ENCODE measurements around the gene C16orf74. TPM values are rescaled to one million over a fixed set of nuclear protein-coding genes. Genes with fewer than 3 reads are reported as not detected.

Gene C16orf74
- total RNA-seq, 3 donors from 2014 or later: 0.73 to 1.3 (median 1.0) TPM

- peak in 1 of 3 donors; percentile 8 for DNase-seq
- ATAC-seq: no peak
- no peak for TF ChIP-seq CTCF (IDR thresholded peaks at IDR 0.05)
- H3K36me3 ChIP-seq (ENCODE audit: low read depth): no peaks in the 10 kb centered on the region
- intact Hi-C loops (cut with DNase I, micrococcal nuclease): no loop called here
- no peaks in the 10 kb centered on the region for H3K9me3 ChIP-seq
- H3K4me3 ChIP-seq: peak overlapping the region; percentile 98
- peaks cover 23% of the 10 kb centered on the region for H3K4me1 ChIP-seq (ENCODE audit: low read depth)
Observed at GRCh38 chr16:85798283-85798776, 47.4 kb upstream of the C16orf74 start.

GRCh38 chr16:85796599-85796998 lies 45.7 kb upstream of the C16orf74 start:
- Histone ChIP-seq H3K36me3 (ENCODE audit: low read depth) (no peaks in the 10 kb centered on the region), H3K4me3 (no peak overlapping the region), H3K9me3 (no peaks in the 10 kb centered on the region), H3K4me1 (ENCODE audit: low read depth) (peaks cover 23% of the 10 kb centered on the region)
- intact Hi-C loops (cut with DNase I, micrococcal nuclease): no loop called here
- DNase-seq: no peak
- no peak for TF ChIP-seq CTCF (IDR thresholded peaks at IDR 0.05)
- no peak for ATAC-seq

GRCh38 chr16:85796152-85796551 lies 45.3 kb upstream of the C16orf74 start:
- Histone ChIP-seq H3K9me3 (no peaks in the 10 kb centered on the region), H3K4me3 (no peak overlapping the region), H3K36me3 (ENCODE audit: low read depth) (no peaks in the 10 kb centered on the region), H3K4me1 (ENCODE audit: low read depth) (peaks cover 21% of the 10 kb centered on the region)
- DNase-seq (no peak), ATAC-seq (no peak)
- intact Hi-C loops (cut with DNase I, micrococcal nuclease): no loop called here
- no peak for TF ChIP-seq CTCF (IDR thresholded peaks at IDR 0.05)

GRCh38 chr16:85794696-85795095 lies 43.8 kb upstream of the C16orf74 start:
- no peaks in the 10 kb centered on the region for H3K9me3 ChIP-seq
- intact Hi-C loops (cut with DNase I, micrococcal nuclease): no loop called here
- H3K4me3 ChIP-seq: no peak overlapping the region
- H3K4me1 ChIP-seq (ENCODE audit: low read depth): peaks cover 11% of the 10 kb centered on the region
- no peaks in the 10 kb centered on the region for H3K36me3 ChIP-seq (ENCODE audit: low read depth)
- no peak for TF ChIP-seq CTCF (IDR thresholded peaks at IDR 0.05)
- DNase-seq (no peak), ATAC-seq (no peak)

- TF ChIP-seq CTCF (IDR thresholded peaks at IDR 0.05): no peak
- intact Hi-C loops (cut with DNase I, micrococcal nuclease): no loop called here
- Histone ChIP-seq H3K4me3 (no peak overlapping the region), H3K9me3 (no peaks in the 10 kb centered on the region), H3K4me1 (ENCODE audit: low read depth) (peaks cover 11% of the 10 kb centered on the region), H3K36me3 (ENCODE audit: low read depth) (no peaks in the 10 kb centered on the region)
- DNase-seq (no peak), ATAC-seq (no peak)
Observed at GRCh38 chr16:85793662-85794298, 42.9 kb upstream of the C16orf74 start.
